GM21367 (cell line): ENCODE measurements around the gene NPHS1.
A peak's percentile ranks its signal among the peaks of the same experiment; 100 is the strongest.
"Not testable (repeated sequence)": the region's sequence is repeated elsewhere in the genome, so short reads cannot be mapped to it uniquely, and the experiment has no call there.

Source experiments
- ATAC-seq: cut with Tn5 transposase; IDR thresholded peaks from one replicate; pipeline ENCODE4 v1.9.1; 2021; ENCODE audit not compliant: unreplicated experiment

Gene NPHS1, protein sequence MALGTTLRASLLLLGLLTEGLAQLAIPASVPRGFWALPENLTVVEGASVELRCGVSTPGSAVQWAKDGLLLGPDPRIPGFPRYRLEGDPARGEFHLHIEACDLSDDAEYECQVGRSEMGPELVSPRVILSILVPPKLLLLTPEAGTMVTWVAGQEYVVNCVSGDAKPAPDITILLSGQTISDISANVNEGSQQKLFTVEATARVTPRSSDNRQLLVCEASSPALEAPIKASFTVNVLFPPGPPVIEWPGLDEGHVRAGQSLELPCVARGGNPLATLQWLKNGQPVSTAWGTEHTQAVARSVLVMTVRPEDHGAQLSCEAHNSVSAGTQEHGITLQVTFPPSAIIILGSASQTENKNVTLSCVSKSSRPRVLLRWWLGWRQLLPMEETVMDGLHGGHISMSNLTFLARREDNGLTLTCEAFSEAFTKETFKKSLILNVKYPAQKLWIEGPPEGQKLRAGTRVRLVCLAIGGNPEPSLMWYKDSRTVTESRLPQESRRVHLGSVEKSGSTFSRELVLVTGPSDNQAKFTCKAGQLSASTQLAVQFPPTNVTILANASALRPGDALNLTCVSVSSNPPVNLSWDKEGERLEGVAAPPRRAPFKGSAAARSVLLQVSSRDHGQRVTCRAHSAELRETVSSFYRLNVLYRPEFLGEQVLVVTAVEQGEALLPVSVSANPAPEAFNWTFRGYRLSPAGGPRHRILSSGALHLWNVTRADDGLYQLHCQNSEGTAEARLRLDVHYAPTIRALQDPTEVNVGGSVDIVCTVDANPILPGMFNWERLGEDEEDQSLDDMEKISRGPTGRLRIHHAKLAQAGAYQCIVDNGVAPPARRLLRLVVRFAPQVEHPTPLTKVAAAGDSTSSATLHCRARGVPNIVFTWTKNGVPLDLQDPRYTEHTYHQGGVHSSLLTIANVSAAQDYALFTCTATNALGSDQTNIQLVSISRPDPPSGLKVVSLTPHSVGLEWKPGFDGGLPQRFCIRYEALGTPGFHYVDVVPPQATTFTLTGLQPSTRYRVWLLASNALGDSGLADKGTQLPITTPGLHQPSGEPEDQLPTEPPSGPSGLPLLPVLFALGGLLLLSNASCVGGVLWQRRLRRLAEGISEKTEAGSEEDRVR (N-terminal part only)

DNA sequence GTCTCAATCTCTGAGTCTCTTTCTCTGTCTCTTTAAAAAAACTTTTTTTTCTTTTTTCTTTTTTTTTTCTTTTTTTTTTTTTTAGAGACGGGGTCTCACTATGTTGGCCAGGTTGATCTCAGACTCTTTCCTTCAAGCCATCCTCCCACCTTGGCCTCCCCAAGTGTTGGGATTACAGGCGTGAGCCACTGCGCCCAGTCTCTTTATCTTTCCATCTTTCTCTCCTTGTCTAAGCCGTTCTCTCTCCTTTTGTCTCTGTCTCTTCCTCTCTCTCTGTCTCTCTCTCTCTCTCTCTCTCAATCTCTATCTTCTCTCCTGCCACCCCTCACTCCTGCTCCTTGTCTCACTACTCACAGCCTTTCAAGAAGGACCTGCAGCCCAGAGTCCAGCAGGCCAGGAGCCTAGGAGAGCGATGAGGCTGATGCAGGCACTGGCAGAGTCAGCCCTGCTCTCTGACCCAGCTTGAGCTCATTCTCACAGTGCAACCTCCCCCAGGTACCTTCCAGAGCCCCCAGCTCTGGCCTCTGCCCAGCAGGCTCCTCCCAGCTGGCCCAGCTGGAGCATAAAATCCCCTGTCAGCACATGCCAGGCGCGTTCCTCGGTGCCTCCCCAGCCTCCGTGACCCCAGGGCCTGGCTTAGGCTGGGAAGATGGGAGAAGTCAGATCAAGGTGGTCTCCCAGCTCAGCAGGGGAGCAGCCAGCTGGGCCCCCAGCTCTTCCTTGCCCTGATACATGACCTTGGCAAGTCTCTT lies at the start of gene NPHS1:
Gene NPHS1, minus strand, starts transcription at position 476 of the 752 bp plus-strand sequence. CDS start 667 bp downstream, outside the sequence.
- ATAC-seq: no peak

DNA sequence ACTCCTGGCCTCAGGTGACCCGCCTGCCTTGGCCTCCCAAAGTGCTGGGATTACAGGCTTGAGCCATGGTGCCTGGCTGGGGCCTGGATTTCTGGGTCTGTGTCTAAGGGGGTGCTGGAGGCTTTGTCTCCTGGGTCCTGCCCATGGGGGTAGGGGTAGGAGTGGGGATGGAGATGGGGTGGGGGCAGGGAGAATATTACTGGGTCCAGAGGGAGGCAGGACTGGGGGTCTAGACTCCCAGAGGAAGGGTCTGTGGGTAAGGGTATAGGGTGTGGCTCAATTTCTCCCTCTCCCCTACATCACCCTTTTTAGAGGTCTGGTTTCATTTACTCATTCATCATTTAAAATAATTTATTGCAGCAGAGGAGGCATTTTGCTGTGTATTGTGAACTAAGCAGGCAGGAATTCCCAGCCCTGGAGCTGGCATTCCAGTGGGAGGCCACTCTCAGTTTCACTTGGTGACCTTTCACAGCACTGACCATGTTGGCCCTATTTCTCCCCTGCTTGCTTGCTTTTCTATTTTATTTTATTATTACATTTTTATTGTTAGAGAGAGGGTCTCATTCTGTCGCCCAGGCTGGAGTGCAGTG lies 48.8 kb upstream of the NPHS1 start:
- ATAC-seq: no peak

DNA sequence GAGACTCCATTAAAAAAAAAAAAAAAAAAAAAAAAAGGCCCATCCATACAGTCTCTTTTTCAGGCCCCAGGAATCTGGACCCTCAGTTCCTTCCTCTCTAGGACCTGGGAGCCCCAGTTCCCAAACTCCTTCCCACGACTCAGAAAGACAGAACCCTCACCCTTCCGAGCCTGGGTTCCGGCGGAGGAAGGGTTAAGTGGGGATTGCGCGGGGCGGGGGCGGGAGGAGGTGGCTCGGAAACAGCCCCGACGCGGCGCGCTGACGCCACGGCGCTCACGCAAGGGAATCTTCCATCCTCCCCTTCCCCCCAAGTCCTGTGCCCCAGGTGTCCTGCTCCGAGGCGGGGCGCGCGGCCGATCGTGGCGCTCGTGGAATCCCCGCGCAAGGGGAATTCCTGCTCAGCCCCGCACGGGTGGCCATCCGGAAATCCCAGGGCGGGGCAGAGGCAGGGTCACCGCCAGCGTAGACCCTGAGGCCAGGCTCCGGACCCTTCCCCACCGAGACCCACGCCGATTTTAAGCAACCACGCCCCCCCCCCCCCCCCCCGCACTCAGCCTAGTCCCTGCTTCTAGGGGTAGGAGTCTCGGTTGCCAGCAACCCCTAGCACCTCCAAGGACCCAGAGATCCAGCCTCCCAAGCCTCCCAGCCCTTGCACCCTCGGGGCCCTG lies 47.4 kb upstream of the NPHS1 start:
- peak; percentile 27 for ATAC-seq

DNA sequence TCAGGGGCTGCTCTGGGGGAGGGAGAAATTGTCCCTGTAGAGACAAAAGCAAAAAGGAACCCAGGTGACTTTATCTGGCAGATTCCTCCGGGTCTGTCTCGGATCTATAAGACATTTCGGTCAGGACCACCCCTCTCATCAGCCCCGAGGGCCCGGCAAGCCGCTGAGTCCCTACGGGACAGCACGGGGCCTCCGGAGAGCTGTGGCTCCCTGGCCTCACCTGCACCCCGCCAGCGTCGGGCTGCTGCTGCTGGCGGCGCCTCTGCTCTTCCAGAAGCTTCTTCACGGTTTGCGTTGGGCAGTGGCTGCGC lies 46.1 kb upstream of the NPHS1 start:
- no peak for ATAC-seq

DNA sequence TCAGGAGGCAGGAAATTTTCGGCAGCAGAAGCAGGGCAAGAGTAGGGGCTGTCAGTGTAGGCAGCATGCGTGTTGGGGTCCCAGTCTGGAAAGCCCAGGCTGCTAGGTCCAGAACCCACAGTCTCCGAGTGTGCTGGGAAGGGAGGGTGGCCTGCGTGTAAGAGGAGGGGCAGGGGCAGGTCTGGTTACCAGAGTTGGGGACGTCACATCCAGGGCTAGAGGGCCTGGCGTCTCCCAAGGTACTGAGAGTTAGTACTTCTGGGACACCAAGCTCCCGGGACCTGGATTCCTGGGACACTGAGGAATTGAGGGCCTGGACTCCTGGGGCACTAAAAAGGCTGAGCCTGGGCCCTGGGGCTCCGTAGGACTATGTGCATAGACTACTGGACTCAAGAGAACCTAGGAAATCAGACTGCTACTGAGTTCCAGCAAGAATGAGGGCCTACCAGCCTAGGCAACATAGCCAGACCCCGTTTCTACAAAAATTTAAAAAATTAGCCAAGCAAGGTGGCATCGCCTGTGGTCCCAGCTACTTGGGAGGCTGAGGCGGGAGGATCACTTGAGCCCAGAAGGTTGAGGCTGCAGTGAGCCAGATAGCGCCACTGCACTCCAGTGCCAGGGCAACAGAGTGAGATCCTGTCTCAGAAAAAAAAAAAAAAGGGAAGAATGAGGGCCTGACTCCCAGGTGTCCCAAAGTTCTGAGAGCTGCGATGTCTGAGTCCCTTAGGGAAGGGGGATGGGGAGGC lies 45.6 kb upstream of the NPHS1 start:
- ATAC-seq: no peak

DNA sequence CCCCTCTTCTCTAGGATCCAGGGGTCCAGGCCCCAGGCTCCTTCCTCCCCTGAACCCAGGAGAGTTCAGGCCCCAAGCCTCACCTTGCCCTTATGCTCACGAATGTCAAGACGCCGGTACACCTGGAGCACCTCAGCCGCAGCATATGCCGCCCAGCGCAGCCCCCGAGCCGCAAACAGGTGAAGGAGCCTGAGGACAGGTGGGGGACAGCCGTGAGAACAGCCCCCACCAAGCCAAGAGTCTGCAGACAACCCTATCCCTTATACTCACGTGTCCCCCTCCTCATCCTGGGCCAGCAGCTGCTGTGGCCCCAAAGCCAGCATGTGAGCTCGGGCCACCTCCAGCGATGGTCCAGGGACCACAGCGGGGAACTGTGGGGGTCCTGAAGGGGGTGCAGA lies 44.3 kb upstream of the NPHS1 start:
- ATAC-seq: no peak

DNA sequence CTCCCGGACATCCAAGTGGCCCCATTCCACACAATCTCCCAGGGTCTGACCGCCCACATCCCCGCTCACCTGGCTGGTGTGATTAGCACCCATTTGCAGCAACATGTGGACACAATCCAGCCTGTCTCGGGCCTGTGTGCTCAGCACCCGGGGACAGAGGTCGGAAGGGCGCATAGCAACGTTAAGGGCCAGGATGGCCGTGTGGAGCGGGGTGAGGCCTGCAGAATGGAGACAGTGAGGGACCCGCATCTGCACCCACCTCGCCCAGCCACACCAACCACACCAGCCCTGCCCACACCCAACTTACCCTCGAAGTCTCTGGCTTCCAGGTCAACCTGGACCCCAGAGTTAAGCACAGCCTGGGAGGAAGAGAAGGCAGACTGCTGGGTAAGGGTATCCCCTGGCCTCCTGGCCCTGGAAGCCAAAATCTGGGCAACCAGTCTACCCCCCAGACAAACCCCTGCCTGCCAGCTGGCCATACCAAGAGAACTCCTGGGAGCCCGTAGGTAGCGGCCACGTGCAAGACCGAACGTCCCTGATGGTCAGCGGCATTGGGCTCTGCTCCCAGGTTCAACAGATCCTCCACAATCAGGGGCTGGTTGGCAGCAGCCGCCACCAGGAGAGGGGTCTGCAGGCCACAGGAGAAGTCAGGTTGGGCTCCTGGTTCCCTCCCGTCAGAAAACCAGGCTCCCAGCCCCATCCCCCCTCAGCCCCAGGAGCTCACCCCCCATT lies 43.8 kb upstream of the NPHS1 start:
- ATAC-seq: no peak

DNA sequence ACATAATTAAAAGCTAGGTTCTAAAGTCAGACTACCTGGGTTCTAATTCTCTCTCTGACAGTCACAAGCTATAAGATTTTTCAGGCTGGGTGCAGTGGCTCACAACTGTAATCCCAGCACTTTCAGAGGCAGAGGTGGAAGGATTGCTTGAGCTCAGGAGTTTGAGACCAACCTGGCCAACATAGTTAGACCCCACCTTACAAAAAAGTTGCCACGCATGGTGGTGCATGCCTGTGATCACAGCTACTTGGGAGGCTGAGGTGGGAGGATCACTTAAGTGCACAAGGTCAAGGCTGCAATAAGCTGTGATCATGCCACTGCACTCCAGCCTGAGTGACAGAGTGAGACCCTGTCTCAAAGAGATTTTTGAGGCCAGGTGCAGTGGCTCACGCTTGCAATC lies 42.0 kb upstream of the NPHS1 start:
- ATAC-seq: no peak

DNA sequence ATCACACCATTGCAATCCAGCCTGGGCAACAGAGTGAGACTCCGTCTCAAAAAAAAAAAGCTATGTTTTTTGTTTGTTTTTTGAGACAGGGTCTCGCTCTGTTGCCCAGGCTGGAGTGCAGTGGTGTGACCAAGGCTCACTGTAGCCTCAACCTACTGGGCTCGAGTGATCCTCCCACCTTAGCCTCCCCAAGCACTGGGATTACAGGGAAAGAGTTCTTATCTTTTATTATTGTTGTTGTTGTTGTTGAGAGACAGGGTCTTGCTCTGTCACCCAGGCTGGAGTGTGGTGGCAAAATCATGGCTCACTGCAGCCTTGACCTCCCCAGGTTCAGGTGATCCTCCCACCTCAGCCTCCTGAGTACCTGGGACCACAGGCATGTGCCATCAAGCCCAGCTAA lies 39.5 kb upstream of the NPHS1 start:
- ATAC-seq: not testable (repeated sequence)

DNA sequence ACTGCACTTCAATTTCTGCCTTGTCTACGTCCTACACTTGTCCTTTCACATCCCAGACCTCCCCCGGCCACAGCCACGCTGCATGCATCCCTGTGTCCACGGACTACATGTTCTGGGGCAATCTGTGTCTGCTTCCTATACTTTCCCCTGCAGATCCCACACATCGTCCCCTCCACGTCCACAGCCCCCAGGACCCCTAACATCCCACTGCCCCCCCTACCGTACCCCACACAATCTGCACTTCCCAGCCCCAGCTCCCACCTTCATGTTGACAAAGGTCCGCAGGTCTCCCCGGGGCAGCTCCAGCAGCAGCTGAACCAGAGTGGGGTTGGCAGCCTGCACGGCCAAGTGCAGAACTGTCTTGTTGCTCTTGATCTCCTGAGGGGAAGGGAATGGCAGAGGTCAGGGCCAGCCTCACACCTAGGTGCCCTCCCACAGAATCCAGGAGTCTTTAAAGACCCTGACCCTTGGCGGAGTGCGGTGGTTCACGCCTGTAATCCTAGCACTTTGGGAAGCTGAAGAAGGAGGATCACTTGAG lies 37.9 kb upstream of the NPHS1 start:
- ATAC-seq: no peak

DNA sequence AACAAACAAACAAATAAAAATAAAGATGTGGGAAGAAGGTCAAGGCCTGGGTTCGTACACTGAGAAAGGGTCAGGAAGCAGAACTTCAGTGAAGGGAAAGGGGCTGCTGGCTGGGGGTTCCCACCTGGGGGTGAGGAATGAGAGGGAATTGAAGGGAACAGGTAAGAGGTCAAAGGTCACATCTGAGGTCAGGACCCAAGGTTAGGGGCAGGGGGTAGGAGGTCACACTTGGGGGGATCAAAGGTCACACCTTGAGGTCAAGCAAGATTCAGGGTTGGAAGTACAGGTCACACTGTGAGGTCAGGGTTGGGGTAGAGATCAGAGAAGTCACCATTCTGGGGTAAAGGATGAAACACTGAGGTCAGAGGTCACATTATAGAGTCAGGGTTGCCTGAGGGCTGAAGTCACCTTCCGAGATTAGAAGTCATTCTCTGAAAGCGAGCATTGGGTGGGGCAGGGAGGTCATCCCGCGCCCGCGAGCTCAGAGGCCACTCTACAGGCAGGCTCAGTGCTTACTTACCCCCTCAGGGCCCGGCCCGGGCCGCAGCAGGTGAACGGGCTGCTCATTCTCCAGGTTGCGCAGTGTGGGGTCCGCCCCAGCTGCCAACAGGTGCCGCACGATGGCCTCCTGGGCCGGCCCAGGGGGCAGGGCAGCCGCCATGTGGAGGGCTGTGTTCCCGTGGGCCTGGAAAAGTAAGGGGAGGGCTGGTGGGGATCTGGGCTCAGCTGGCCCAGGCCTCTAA lies 37.2 kb upstream of the NPHS1 start:
- no peak for ATAC-seq

DNA sequence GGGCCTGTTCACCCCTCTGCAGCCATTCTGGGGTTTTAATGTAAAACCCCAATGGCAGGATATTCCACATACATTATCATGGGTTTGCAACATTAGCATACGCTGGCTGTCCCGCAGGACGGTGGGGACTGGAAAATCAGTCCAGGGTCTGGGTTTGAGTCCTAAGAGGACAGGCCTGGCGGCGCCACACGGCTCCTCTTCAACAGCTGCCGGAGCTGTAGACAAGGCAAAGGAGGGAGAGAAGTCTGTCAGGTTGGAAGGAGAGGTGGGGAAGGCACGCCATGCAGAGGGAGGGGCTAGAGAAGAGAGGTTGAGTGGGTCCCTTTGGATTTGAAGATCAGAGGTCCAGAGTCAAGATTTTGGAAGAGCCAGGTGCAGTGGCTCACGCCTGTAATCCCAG lies 36.1 kb upstream of the NPHS1 start:
- ATAC-seq: no peak

DNA sequence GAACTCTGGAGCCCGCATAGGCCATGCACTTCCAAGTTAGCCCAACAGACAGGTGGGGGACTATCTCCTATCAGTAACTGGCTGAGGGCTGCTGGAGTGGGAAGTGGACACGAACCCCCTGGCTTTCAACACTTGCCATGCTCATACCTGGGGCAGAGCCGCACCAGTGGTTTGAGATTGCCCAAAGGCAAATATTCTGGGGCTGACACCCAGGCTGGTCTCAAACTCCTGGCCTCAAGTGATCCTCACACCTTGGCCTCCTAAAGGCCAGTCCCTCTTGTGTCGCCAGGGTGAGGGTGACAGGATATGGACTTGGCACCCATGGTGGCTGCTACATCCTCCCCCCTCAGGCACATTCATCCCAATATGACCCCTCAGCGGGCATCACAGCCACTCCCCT lies 34.9 kb upstream of the NPHS1 start:
- ATAC-seq: no peak

DNA sequence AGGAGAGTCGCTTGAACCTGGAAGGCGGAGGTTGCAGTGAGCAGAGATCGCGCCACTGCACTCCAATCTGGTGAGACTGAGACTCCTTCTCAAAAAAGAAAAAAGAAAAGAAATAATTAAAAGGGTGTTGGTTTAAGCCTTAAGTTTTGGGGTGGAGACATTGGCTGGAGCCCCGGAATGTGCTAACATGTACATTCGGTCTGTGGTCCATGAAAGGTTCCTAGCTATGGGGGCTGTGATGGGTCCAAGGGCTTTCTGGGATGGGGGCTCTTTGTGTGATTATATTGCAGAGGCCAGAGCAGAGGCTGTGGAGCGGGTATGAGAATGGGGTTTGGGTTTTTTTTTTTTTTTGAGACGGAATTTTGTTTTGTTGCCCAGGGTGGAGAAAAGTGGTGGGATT lies 33.6 kb upstream of the NPHS1 start:
- no peak for ATAC-seq

DNA sequence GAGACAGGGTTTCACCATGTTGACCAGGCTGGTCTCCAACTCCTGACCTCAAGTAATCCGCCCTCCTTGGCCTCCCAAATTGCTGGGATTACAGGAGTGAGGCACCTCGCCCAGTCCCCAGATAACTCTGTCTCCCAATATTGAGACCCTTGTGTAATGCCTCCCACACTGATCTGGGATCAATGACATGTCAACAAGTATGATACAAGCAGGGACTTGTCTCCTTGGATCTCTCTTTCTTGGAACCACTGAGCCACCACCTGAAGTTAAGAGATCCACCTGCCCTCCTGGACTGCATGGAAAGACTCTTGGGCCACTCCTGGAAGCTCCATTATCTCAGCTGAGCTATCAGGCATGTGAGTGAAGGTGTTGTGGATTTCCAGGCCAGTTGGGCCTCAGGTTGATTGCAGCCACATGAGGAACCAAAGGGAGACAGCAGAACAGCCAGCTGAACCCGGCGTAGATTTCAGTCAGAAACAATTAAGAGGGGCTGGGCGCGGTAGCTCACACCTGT lies 33.0 kb upstream of the NPHS1 start:
- ATAC-seq: no peak

DNA sequence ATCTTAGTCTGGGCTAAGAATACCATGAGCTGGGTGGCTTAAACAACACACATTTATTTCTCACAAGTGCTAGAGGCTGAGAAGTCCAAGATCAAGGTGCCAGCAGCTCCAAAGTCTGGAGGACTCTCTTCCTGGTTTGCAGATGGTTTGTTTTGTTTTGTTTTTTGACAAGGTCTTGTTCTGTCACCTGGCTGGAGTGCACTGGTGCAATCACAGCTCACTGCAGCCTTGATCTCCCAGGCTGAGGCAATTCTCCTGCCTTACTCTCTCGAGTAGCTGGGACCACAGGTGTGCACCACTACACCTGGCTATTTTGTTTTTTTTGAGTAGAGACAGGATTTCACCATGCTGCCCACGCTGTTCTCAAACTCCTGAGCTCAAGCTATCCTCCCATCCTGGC lies 31.6 kb upstream of the NPHS1 start:
- no peak for ATAC-seq

DNA sequence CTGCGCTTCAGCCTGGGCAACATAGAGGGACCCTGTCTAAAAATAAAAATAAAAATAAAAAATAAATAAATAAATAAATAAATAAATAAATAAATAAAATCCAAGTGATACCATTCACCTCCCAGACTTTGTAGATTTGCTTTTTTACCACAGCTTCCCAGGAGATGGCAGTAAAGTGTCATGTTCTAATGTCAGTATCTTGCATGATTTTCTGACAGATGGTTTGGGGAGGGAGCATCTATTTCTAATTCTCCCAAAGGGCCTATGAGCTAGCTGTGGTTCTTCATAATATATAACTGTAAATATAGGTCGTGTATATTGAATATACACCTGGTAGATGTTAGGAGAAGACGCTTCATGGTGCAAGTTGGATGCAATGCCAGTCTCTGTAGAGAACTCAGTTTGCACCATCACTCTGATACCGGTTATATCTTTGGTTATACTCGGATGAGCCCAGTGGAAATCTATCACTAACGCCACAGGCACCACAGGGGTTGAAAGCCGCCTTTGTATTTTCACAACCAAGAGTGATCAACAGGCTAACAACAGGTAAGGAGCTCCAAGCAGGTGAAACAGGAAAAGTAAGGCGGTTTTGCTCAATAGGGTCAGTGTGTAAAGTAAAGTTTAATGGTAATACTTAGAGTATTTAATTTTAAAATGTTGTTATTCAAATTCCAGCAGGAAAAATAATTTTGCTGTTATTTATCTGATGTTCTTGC lies 30.0 kb upstream of the NPHS1 start:
- no peak for ATAC-seq
